Inflammatory macrophage (primary cell): ENCODE data around the gene NRCAM.
A peak's percentile ranks its signal among the peaks of the same experiment; 100 is the strongest.
"Not testable (repeated sequence)": the region's sequence is repeated elsewhere in the genome, so short reads cannot be mapped to it uniquely, and the experiment has no call there.

Experiments
- DNase-seq, 2 donors: peaks; one replicate each; pipeline ENCODE4 v3.0.0-alpha.2; 2020 to 2022
- total RNA-seq, 18 experiments: gene quantifications; one replicate each; lab custom pipeline; 2026; ENCODE audit warnings: mixed read lengths in 6 of 18, inconsistent platforms in 2 of 18; lab: John Stamatoyannopoulos, UW

The NRCAM gene
- 0.68 to 7.6 (median 2.3) reads per million in 18 experiments for total RNA-seq

DNA sequence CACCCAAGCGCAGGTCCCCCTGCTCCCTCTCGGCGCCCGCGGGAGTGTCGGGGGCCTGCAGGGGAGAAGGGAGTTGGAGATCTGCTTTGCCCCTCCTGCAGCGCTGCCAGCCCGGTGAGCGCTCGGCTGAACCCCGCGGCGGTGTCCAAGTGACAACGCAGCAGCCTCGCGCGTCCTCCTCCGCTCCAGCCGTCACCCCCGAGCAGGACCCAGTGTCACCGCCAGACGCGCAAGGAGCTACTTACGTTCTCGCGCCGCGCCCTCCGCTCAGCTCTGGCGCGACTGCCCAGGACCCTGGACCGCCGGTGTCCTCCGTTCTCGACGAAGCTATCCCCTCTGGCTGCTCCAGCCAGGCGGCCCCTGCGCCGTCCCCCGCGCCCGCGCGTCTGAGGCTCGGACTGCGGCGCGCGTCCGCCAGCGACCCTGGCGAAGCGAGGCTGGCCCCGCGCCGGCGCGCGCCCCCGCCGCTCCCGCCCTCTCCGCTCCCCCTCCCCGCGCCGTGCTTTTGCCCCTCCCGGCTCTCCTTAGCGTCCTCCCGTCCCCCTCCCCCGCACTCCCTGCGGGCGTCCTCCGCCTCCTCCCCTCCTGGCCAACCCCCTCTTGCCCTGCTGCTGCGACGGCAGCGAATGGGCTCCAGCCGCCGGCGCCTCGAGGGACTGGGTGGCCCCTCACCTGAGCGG is at the start of gene NRCAM:
Gene NRCAM, minus strand, starts transcription at position 439 of the 680 bp plus-strand sequence. CDS start 216,372 bp downstream, outside the sequence.
- DNase-seq: peak in 1 of 2 donors; percentile 37

DNA sequence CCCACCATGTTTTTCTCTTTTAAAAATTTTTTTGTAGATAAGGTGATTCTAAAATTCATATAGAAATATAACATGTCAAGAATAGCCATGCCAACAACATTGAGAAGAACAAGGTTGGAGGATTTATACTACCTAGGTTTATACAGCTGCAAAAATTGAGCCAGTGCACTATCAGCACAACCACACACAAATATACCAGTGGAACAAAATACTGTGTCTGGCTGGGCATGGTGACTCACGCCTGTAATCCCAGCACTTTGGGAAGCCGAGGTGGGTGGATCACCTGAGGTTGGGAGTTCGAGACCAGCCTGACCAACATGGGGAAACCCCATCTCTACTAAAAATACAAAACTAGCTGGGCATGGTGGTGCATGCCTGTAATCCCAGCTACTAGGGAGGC is 48.3 kb upstream of the NRCAM start:
- DNase-seq: not testable (repeated sequence)

DNA sequence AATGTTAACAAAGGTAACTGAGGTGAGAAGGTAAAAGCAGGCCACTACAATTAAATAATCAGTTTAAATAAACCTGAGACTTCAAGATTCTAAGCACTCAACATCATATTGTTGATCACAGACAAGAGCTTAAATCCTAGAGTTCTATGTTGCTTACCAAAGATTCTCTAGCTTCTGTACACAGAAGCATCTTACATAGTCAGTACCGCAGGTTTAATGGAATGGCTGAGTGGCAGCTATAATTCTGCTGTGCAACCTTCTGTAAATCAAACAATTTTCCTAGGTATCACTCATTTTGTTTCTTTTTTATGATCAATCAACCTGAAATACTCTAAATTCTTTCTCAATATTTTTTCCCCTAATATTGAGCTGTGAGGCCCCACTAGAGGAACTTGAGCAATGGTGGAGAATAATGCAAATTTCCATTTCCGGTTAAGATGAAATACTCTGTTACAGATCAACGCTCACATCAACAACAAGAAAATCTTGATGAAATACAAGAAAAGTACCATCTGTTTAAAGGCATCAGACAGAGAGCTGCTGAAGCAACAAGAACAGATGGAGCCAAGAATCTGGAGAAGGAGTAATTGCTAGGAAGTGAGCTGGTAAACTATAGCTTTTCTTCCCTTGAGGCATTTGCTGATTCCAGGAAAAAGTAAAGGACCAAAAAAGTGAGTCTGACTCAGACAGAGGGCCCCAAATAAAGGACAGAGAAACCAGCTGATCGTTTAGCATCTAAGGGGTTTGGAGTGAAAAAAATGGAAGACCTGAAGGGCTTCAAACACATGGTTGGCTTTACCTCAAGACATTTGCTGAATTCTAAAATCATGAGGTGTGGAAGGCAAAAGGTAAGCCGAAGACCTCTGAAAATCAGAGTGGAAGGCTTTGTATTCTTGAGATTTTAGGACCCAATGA is 47.1 kb upstream of the NRCAM start:
- no peak for DNase-seq

DNA sequence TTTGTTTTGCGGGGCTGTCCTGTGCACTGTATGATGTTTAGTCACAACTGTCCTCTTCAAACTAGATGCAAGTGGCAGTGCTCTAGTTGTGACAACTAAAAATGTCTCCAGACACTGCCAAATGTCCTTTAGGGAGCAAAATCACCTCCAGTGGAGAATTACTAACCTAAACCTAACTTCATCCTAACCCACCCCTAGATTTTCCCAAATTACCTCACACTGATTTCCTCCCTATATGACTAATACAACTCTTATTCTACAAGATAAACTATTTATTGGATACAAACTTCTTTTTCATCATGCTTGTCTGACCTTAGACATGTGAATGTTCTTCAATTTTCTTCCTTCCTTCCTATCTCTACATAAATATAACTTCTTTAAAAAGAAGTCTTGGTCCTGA is 43.3 kb upstream of the NRCAM start:
- no peak for DNase-seq

DNA sequence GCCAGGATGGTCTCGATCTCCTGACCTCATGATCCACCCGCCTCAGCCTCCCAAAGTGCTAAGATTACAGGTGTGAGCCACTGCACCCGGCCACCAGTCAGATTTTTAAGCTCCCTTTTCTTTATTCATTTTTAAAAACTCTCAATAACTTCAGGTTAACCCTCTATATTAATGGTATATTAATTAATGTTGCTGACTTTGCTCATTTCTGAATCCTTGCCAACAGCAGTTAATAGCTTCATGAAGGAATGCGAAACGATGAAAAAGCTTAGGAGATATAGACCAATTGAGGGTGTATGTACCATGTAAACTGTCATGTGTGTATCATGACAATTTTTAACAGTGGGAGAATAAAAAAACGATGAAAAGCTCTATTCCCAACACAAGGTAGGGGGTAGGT is 42.2 kb upstream of the NRCAM start:
- no peak for DNase-seq

DNA sequence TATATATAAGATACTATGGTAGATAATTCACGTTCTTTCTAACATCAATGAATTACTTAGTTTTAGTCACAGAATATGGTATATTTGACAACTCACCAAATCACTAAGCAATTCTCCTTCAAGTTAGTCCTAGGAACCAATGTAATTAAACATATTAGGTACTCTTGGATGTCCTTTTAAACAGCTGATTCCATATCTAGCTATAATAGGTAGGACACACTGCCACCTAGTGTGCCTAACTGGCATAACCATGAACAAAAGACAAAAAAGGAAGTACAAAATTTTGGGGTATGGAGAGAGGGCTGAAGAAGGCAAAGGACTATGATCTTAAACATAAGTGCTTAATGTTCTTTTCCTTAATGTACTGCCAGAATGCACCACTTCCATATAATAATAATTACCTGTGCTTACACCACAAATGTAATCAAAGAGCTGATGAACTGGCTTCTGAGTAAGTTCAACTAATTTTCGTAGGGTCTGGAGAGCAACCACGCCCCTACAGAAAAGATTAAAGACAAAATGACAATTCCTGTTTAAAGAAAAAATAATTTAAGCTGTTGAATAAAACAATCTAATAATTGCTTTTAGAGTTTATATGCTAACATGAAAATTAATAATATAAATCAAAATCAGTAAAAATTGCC is 41.0 kb upstream of the NRCAM start:
- peak; percentile 55 to 73 for DNase-seq

DNA sequence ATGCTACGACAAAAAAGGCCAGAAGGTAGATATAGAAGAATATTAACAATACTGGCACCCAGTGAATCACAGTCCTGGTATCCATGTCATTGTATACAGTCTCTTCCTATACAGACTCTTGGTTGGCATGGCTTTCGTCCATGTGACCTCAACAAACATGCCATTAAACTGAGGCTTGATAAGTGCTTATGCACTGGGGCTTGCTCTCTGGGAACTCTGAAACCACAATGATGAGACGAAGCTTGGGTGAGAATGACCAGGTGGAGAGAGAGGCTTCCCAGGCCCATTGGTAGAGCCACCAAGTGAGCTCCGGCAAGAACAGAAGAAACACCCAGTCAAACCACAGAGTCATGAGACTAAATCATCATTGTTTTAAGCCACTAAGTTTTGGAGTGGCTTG is 36.5 kb upstream of the NRCAM start:
- no peak for DNase-seq

DNA sequence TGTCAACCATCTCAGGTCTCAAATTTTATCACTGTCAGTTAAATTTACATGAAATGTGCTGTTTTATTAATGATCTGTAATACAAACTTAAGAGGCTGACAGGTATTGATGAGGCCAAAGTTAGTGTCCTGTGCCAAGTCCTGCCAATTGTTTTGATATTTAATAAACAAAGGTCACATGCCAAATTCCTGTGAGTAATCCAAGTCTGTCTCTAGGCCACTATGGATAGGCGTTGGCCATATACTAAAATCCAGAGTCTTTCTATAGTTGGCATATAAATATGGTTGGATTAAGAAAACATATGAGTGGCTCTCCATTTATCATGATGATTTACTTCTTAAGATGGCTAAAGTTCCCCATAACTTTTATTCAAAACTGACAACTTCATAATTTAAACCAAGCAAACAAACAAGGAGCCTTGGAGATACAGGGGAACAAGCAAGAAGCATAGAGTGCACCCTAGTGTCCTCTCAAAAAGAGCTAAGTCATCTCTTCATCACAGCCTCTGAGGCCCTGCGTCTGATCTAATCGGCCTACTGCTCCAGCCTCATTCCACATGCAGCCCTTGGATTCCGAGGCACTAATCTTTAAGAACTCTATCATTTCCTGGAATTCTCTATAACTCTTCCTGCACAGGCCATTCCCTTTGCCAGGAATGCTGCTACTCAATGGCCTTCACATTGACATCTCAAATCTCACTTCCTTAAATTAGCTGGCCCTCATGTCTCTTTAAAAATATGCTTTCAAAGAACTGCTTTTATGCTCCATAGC is 32.7 kb upstream of the NRCAM start:
- DNase-seq: no peak

DNA sequence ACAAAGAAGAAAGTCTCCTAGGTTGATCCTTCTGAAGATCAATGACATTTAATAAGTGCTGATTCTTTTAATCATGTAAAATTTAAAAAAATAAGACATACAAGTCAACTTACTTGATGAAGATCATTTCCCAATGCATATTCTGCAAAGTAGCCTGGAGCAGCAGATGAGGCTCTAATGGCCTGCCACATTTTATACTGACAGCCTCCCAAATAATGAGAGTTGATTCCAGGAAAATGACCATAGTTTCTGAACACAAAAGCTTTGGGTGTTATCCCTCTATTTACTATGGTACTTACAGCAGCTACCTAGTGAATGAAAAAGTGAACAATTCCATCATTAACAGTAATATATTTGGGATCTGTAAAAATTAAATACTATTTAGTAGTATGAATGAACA is 31.4 kb upstream of the NRCAM start:
- no peak for DNase-seq

DNA sequence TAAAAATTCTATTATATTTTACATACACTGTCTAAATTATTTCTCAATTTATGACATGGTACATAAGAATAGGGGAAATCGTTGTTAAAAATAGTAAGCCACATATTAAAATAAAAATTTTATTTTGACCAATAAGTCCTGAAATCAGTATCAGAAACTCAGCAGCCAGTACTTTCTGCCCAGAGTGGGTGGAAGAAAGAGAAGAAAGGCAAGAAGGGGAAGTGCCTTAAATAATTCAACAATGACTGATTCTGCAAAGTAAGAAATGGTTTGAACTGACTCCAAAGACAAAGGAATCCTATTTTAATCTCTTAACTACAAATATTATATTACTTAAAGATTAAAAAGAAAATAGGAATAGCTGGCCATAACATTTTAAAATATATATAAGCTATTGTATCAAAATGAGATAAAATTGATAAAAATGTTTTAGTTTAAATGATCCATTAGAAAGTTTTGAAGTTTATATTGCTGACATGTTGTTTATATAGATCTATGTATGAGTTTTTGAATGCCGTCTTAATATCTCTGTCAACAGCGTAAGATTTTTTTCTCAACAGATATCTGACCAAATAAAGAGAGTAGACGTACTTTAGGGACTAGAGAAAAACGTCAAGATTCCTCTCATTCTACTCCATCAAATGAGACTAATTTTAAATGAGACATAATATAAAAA is 30.2 kb upstream of the NRCAM start:
- DNase-seq: no peak

DNA sequence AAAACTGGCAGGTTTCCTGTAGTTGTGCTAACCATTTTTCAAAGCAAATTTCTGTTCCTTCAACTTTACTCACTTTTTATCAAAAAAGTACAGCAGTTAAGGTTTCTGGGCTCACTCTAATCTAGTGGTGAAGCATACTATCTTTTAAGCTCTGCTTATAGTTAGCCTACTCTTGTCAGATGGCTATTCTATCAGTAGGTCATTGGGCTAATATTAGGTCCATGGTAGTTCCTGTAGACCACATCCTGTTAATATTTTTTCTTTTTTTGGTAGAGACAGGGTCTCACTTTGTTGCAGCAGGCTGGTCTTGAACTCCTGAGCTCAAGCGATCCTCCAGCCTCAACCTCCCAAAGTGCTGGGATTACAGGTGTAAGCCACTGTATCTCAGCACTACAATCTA is 27.9 kb upstream of the NRCAM start:
- no peak for DNase-seq

DNA sequence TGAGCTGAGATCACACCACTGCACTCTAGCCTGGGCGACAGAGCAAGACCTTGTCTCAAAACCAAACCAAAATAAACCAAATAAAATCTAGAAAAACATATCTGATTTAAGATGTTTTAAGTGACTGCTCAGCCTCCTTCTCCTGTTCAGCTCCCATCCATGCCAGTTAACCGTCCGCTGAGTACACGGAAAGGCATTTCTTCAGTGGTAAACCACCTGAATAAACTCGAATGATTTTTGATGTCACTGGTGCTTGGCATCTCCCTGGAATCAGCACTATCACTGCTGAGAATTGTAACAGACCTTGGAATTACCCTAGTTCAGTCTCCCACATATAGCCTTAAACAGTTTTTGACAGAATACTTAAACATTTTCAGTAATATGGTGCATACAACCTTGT is 24.1 kb upstream of the NRCAM start:
- DNase-seq: no peak

DNA sequence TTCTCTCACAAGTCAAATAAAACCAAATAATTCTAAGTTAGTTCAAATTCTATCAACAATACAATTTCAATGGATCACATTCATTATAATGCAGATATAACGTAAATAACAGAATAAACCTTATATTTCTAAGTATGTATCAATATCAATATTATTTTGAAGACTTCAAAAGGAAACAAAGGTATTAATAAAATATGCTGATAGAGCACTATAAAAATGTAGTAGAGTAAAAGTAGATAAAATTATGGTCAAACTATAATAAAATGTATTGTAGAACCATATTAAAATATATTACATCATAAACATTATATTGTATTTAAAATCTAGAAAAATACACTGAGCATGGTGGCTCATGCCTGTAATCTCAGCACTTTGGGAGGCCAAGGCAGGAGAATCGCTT is 23.5 kb upstream of the NRCAM start:
- DNase-seq: no peak

DNA sequence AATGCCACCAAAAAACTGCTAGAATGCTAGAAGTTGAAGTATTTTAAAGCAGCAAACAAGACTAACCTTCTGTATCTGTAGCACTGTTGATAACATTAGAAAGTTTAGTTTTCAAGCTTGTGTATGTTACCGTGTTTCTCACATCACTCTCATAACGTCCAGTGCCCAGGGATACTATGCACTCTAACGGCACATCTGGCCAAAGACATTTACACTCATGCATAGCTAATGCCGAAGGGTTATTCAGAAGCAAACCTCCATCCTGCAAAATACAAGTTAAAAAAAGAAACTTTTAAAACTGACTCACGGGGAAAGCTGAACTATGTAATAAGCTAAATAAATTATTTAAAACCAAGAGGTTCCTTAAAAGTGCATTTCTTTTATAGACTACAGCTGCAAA is 22.9 kb upstream of the NRCAM start:
- no peak for DNase-seq

DNA sequence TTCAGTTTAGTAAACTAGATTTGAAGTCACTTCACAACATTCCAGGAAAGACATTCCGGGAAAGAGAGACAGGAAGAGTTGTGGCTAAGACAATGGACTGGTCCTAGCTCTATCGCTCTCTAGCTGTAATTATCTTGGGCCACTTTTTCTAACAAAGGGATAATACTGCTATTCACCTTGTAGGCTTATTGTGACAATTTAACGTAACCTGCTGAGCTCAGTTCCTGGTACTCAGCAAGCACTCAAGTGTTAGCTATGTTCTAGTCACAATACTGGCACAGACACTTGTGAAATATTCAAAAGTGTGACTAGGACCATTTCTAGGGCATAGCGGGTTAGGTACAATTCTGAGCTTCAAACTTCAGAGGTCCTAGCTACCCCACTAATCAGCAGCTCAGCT is 12.0 kb upstream of the NRCAM start:
- no peak for DNase-seq

DNA sequence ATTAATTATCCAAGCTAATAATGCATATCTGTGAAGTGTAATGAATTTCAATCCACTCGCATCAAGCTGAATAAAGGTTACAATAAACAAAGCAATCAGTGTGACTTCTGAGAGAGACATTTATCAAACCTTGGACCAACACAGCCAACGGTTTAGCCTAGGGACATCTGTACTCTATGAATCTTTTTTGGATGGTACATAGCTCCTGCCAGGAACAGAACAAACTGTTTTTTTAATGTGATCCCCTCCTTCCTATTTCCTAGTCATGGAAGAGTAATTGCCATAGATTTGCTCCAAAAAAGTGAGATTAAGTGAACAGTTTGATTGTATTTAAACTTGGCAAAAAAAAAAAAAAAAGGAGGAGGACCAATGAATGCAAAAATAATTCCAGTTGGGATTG is 11.2 kb upstream of the NRCAM start:
- DNase-seq: no peak

DNA sequence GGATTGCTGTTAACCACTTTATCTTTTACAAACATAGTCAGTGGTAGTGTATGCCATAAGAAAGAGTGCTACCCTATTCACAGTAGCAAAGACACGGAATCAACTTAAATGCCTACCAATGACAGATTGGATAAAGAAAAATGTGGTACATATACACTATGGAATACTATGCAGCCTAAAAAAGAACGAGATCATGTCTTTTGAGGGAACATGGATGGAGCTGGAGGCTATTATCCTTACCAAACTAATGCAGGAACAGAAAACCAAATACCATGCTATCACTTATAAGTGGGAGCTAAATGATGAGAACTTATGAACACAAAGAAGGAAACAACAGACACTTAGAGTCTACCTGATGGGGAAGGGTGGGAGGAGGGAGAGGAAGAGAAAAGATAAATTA is 10.1 kb upstream of the NRCAM start:
- not testable (repeated sequence) for DNase-seq

DNA sequence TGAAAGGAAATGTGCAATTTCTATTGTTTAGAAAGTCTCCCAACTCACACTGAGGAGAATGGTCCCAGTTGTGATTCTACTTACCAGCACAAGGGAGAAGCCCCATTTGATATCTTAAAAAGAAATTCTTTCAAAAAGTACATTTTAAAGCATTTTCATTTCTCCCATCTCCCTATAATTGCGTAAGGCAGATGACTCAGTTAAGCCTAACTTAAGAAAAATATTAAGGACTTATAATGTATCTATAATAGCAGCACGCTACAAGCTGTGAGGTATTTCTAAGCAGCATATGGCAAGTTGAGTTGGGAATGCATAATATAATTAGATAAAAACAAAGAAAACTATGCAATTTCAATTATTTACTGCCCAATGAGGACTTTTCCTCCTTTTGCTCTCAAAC is 8.5 kb upstream of the NRCAM start:
- DNase-seq: no peak

DNA sequence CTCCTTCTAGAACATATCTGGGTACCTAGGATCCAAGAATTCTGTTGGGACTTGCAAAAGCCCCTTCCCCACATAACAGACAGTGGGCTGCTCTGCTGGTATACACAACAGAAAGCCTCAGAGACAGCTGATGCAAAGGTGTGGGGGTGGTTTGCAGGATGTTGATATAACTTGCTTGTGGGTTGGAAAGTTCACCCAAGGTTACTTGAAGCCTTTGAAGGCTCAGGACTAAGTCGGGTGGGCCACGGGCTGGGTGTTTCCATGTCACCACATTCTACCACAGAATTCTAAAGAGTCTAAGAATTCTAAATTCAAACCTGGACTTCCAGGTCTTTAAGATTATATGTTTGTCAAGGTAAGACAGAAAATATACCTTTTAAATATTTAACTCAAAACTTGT is 7.4 kb upstream of the NRCAM start:
- DNase-seq: no peak

DNA sequence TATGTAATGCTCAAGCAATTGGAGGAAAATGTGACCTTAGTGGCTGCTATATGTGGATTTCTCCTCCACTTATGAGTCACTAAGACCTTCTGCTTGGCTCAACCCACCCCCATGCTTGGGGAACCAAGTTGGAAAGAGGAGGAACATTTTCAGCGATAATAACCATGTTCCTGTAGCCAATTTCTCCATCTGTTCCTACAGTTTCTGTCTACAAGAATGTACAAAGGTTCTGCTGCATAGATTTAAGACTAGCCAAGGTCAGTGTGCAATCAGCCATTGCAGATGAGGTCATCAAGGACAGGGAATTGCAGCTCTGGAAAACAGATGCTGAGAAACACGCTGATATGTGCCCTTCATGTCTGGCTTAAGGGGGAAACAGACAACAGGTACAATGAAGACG is 5.6 kb upstream of the NRCAM start:
- no peak for DNase-seq

DNA sequence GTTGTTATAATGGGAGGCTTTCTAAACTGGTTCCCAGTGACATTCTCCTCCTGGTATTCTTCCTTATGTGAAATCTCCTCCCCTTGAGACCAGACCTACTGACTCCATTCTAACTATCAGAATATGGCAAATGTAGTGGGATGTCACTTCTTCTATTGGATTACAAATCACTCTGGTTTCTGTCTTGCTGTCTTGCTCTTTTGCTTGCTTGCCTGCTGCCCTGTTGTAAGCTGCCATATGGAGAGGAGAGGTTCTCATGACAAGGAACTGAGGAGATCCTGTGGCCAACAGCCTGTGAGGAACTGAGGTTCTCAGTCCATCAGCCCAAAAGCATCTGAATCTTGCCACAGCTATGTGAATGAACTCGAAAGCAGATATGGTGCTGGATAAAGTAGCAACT is 4.7 kb upstream of the NRCAM start:
- DNase-seq: no peak

DNA sequence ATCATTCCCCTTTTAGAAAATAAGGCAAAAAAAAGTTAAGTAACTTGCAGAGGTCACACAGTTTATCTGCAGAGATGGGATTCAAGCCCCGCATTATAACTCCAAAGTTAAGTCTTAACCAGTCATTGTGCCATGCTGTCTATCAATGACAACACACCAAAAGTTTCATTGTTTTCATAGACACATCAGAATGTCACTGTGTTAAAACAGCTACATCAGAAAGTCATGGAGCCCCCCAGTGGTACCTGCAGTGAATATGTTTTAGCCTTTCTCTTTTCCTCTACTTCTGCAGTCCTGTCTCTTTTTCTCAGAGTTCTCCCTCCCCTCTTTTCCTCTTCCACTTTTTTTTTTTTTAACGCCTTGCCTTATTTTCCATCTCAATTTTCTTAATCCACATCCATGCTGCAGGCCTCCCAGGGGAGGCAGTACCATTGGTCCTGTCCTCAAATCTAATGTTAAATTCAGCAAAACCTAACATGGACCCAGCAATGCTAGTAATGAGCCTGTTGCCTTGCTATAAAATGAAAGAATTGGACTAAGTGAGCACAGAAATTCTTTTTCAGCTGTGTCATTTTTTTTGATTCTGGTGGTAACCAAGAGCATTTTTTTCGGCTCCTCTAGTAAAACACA is 3.8 kb upstream of the NRCAM start:
- no peak for DNase-seq
